Measurements from ENCODE around the gene TTC16. TPM values are rescaled to one million over a fixed set of nuclear protein-coding genes. Genes with fewer than 3 reads are reported as not detected.
A peak's percentile ranks its signal among the peaks of the same experiment; 100 is the strongest.

Gene TTC16
- total RNA-seq, 1 donor from 2014 or later = 0.41 TPM

GRCh38 chr9:127716412-127716811, 533 bp downstream of the TTC16 start:
- Histone ChIP-seq H3K27ac (peak overlapping the region; percentile 83), H3K27me3 (no peaks in the 10 kb centered on the region), H3K4me3 (peak overlapping the region; percentile 91), H3K36me3 (no peaks in the 10 kb centered on the region), H3K4me1 (peaks cover 12% of the 10 kb centered on the region), H3K9me3 (no peaks in the 10 kb centered on the region)
- DNase-seq (no peak), ATAC-seq (no peak)
- intact Hi-C loops (cut with DNase I) = no loop called here
- TF ChIP-seq CTCF (IDR thresholded peaks at IDR 0.05) = no peak

GRCh38 chr9:127717766-127718165, 1.9 kb downstream of the TTC16 start:
- ATAC-seq = no peak
- peaks cover 12% of the 10 kb centered on the region for H3K4me1 ChIP-seq
- no peaks in the 10 kb centered on the region for H3K9me3 ChIP-seq
- H3K36me3 ChIP-seq = no peaks in the 10 kb centered on the region
- DNase-seq = no peak
- intact Hi-C loops (cut with DNase I) = no loop called here
- no peak overlapping the region for H3K27ac ChIP-seq
- no peak overlapping the region for H3K4me3 ChIP-seq
- H3K27me3 ChIP-seq = no peaks in the 10 kb centered on the region
- TF ChIP-seq CTCF (IDR thresholded peaks at IDR 0.05) = no peak

GRCh38 chr9:127720031-127720864, 4.4 kb downstream of the TTC16 start:
- DNase-seq (no peak), ATAC-seq (no peak)
- H3K27me3 ChIP-seq = no peaks in the 10 kb centered on the region
- no peak overlapping the region for H3K4me3 ChIP-seq
- peaks cover 15% of the 10 kb centered on the region for H3K4me1 ChIP-seq
- no peak for TF ChIP-seq CTCF (IDR thresholded peaks at IDR 0.05)
- H3K27ac ChIP-seq = no peak overlapping the region
- intact Hi-C loops (cut with DNase I) = loop anchor here (10.0 kb wide), 1 partner anchor 225 kb away; no protein-coding TSS in a partner anchor
- no peaks in the 10 kb centered on the region for H3K36me3 ChIP-seq
- H3K9me3 ChIP-seq = no peaks in the 10 kb centered on the region

- DNase-seq (no peak), ATAC-seq (no peak)
- no peaks in the 10 kb centered on the region for H3K36me3 ChIP-seq
- TF ChIP-seq CTCF (IDR thresholded peaks at IDR 0.05) = no peak
- peaks cover 15% of the 10 kb centered on the region for H3K4me1 ChIP-seq
- H3K4me3 ChIP-seq = no peak overlapping the region
- no peaks in the 10 kb centered on the region for H3K9me3 ChIP-seq
- H3K27ac ChIP-seq = no peak overlapping the region
- H3K27me3 ChIP-seq = no peaks in the 10 kb centered on the region
- intact Hi-C loops (cut with DNase I) = loop anchor here (10.0 kb wide), 1 partner anchor 226 kb away; no protein-coding TSS in a partner anchor
These were observed 5.0 kb downstream of the TTC16 start for GRCh38 chr9:127720865-127721227.

- TF ChIP-seq CTCF (IDR thresholded peaks at IDR 0.05) = no peak
- Histone ChIP-seq H3K36me3 (no peaks in the 10 kb centered on the region), H3K4me1 (peaks cover 10% of the 10 kb centered on the region), H3K27ac (no peak overlapping the region), H3K4me3 (no peak overlapping the region), H3K27me3 (no peaks in the 10 kb centered on the region), H3K9me3 (no peaks in the 10 kb centered on the region)
- ATAC-seq (peak; percentile 15), DNase-seq (no peak)
- intact Hi-C loops (cut with DNase I) = loop anchor here (10.0 kb wide), 1 partner anchor 227 kb away; no protein-coding TSS in a partner anchor
These were observed 5.5 kb downstream of the TTC16 start for GRCh38 chr9:127721391-127721821.
